HEK293 (cell line): ENCODE data around the gene CAPN8.

Experiments used
- CTCF ChIA-PET: fragments of 350-600 bp; formaldehyde crosslinking; extraction: SDS; loops from one replicate; lab custom pipeline; 2021; ENCODE audit warnings: antibody characterized with exemption; lab: Yijun Ruan, JAX
- POLR2A ChIA-PET: fragments of 300-600 bp; formaldehyde crosslinking; extraction: SDS; loops from one replicate; lab custom pipeline; 2020; ENCODE audit warnings: antibody characterized with exemption, inconsistent platforms; lab: Yijun Ruan, JAX
- H3K27ac ChIP-seq: fragments of 200-500 bp; sonication (Bioruptor generic); 2 replicates; pipeline ENCODE4 v1.5.1; 2014; ENCODE audit warnings: low read depth, low read length, control low read depth, inconsistent platforms; ENCODE audit errors: extremely low read depth
- H3K36me3 ChIP-seq, 2 experiments: fragments of 200-500 bp in 1 of 2; sonication (Bioruptor generic) in 1 of 2; 1 replicate in 1 of 2; 2 replicates in 1 of 2; pipeline ENCODE4 v1.5.1; 2014 to 2017; ENCODE audit warnings: inconsistent platforms in 2 of 2, low read length in 2 of 2; ENCODE audit not compliant: control insufficient read depth in 2 of 2, insufficient read depth in 1 of 2
- H3K4me1 ChIP-seq: fragments of 200-500 bp; sonication (Bioruptor generic); 2 replicates; pipeline ENCODE4 v1.5.1; 2014; ENCODE audit warnings: mild to moderate bottlenecking, low read length, inconsistent platforms; ENCODE audit not compliant: control insufficient read depth, insufficient read depth
- H3K4me3 ChIP-seq: 2 replicates; pipeline ENCODE4 v1.5.1; 2011; ENCODE audit warnings: low read depth, mild to moderate bottlenecking, control low read depth, low read length, moderate library complexity
- H3K9me3 ChIP-seq: fragments of 200-500 bp; sonication (Bioruptor generic); 2 replicates; pipeline ENCODE4 v1.5.1; 2014; ENCODE audit warnings: low read depth, low read length, inconsistent platforms; ENCODE audit not compliant: control insufficient read depth, insufficient read depth
- IKZF3 ChIP-seq: fragments of 450-650 bp; IDR thresholded peaks from 2 replicates; pipeline ENCODE4 v1.5.0; 2018; ENCODE audit warnings: missing biosample characterization, mild to moderate bottlenecking, missing genetic modification characterization, moderate library complexity
- KLF1 ChIP-seq: fragments of 450-650 bp; formaldehyde crosslinking; IDR thresholded peaks from 2 replicates; pipeline ENCODE4 v1.5.1; 2016; ENCODE audit warnings: missing biosample characterization, missing genetic modification characterization
- PRDM1 ChIP-seq: fragments of 450-650 bp; formaldehyde crosslinking; IDR thresholded peaks from 2 replicates; pipeline ENCODE4; 2016; ENCODE audit warnings: missing biosample characterization, missing genetic modification characterization
- SCRT1 ChIP-seq: fragments of 450-650 bp; formaldehyde crosslinking; IDR thresholded peaks from 2 replicates; pipeline ENCODE4 v1.5.1; 2016; ENCODE audit warnings: missing biosample characterization, missing genetic modification characterization, borderline replicate concordance
- SCRT2 ChIP-seq: fragments of 450-650 bp; formaldehyde crosslinking; IDR thresholded peaks from 2 replicates; pipeline ENCODE4 v1.5.1; 2016; ENCODE audit warnings: missing biosample characterization, missing genetic modification characterization
- YY1 ChIP-seq: fragments of 450-650 bp; formaldehyde crosslinking; IDR thresholded peaks from 2 replicates; pipeline ENCODE4 v1.5.1; 2018; ENCODE audit warnings: missing biosample characterization, missing genetic modification characterization
- ZBTB48 ChIP-seq: fragments of 450-650 bp; formaldehyde crosslinking; IDR thresholded peaks from 2 replicates; pipeline ENCODE4 v1.5.1; 2016; ENCODE audit warnings: missing biosample characterization, missing genetic modification characterization
- ZNF169 ChIP-seq: fragments of 450-650 bp; formaldehyde crosslinking; IDR thresholded peaks from 2 replicates; pipeline ENCODE4 v1.5.1; 2016; ENCODE audit warnings: missing biosample characterization, missing genetic modification characterization
- ZNF211 ChIP-seq: fragments of 450-650 bp; formaldehyde crosslinking; IDR thresholded peaks from 2 replicates; pipeline ENCODE4 v1.5.1; 2016; ENCODE audit warnings: low read depth, missing biosample characterization, missing genetic modification characterization
- ZNF214 ChIP-seq: fragments of 450-650 bp; formaldehyde crosslinking; IDR thresholded peaks from 2 replicates; pipeline ENCODE4 v1.5.1; 2017; ENCODE audit warnings: missing biosample characterization, mild to moderate bottlenecking, missing genetic modification characterization, borderline replicate concordance
- ZNF24 ChIP-seq: fragments of 450-650 bp; formaldehyde crosslinking; IDR thresholded peaks from 2 replicates; pipeline ENCODE4 v1.5.1; 2016; ENCODE audit warnings: missing biosample characterization, missing genetic modification characterization
- ZNF274 ChIP-seq, 2 experiments: fragments of 200-500 bp in 1 of 2; fragments of 450-650 bp in 1 of 2; sonication (Bioruptor generic) in 1 of 2; formaldehyde crosslinking in 1 of 2; IDR thresholded peaks; 2 replicates each; pipeline versions ENCODE4 v1.5.1 to v1.6.1; 2014 to 2016; ENCODE audit warnings: borderline replicate concordance in 1 of 2, inconsistent platforms in 1 of 2, low read length in 1 of 2, missing biosample characterization in 1 of 2, missing genetic modification characterization in 1 of 2
- ZNF423 ChIP-seq: fragments of 450-650 bp; formaldehyde crosslinking; IDR thresholded peaks from 2 replicates; pipeline ENCODE4 v1.5.1; 2016; ENCODE audit warnings: missing biosample characterization, missing genetic modification characterization
- ZNF501 ChIP-seq: fragments of 450-650 bp; formaldehyde crosslinking; IDR thresholded peaks from 2 replicates; pipeline ENCODE4 v1.5.1; 2016; ENCODE audit warnings: missing biosample characterization, missing genetic modification characterization
- ZNF529 ChIP-seq: fragments of 450-650 bp; formaldehyde crosslinking; IDR thresholded peaks from 2 replicates; pipeline ENCODE4 v1.5.1; 2017; ENCODE audit warnings: missing genetic modification characterization, missing biosample characterization; ENCODE audit not compliant: insufficient replicate concordance
- ZNF596 ChIP-seq: fragments of 450-650 bp; IDR thresholded peaks from 2 replicates; pipeline ENCODE4 v1.5.0; 2018; ENCODE audit warnings: missing biosample characterization, mild to moderate bottlenecking, missing genetic modification characterization, moderate library complexity
- ZNF600 ChIP-seq: fragments of 450-650 bp; formaldehyde crosslinking; IDR thresholded peaks from 2 replicates; pipeline ENCODE4 v1.5.1; 2016; ENCODE audit warnings: missing biosample characterization, missing genetic modification characterization
- ZSCAN23 ChIP-seq: fragments of 450-650 bp; formaldehyde crosslinking; IDR thresholded peaks from 2 replicates; pipeline ENCODE4 v1.5.1; 2016; ENCODE audit warnings: missing biosample characterization, missing genetic modification characterization
- TF ChIP-seq, protein P1 (sequence below): fragments of 450-650 bp; formaldehyde crosslinking; IDR thresholded peaks from 2 replicates; pipeline ENCODE4 v1.5.1; 2016; ENCODE audit warnings: missing biosample characterization, missing genetic modification characterization
- TF ChIP-seq, protein P2 (sequence below): fragments of 450-650 bp; formaldehyde crosslinking; IDR thresholded peaks from 2 replicates; pipeline ENCODE4 v1.5.1; 2016; ENCODE audit warnings: missing biosample characterization, missing genetic modification characterization
- TF ChIP-seq, protein P3 (sequence below): fragments of 450-650 bp; formaldehyde crosslinking; IDR thresholded peaks from 2 replicates; pipeline ENCODE4 v1.5.1; 2016; ENCODE audit warnings: missing biosample characterization, missing genetic modification characterization
- TF ChIP-seq, protein P4 (sequence below): fragments of 450-650 bp; formaldehyde crosslinking; IDR thresholded peaks from 2 replicates; pipeline ENCODE4 v1.5.1; 2016; ENCODE audit warnings: missing biosample characterization, missing genetic modification characterization
- TF ChIP-seq, protein P5 (sequence below): fragments of 450-650 bp; formaldehyde crosslinking; conservative IDR thresholded peaks from 2 replicates; pipeline ENCODE4 v1.5.1; 2016; ENCODE audit warnings: low read depth, missing biosample characterization, missing genetic modification characterization

The CAPN8 gene

DNA sequence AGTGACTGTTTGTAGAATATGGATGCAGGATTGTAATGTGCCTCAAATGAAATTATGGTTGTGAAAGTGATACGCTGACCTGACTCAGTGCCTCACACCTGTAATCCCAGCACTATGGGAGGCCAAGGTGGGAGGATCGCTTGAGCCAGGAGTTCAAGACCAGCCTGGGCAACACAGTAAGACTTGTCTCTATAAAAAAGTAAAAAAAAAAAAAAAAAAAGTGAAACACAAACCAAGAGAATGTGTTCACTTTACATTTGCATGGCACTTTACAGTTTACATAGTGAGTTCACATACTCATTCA, 48.9 kb upstream of the CAPN8 start (continued):
- TF ChIP-seq, protein P1, sequence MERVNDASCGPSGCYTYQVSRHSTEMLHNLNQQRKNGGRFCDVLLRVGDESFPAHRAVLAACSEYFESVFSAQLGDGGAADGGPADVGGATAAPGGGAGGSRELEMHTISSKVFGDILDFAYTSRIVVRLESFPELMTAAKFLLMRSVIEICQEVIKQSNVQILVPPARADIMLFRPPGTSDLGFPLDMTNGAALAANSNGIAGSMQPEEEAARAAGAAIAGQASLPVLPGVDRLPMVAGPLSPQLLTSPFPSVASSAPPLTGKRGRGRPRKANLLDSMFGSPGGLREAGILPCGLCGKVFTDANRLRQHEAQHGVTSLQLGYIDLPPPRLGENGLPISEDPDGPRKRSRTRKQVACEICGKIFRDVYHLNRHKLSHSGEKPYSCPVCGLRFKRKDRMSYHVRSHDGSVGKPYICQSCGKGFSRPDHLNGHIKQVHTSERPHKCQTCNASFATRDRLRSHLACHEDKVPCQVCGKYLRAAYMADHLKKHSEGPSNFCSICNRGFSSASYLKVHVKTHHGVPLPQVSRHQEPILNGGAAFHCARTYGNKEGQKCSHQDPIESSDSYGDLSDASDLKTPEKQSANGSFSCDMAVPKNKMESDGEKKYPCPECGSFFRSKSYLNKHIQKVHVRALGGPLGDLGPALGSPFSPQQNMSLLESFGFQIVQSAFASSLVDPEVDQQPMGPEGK (tag by site-specific recombination): no peak
- TF ChIP-seq YY1 (no peak), ZNF274 (IDR thresholded peaks at IDR 0.05; ENCODE audit: low read length) (no peak), ZNF274 (tag by site-specific recombination; IDR thresholded peaks at IDR 0.05; ENCODE audit: borderline replicate concordance) (no peak), ZNF423 (tag by site-specific recombination) (no peak), PRDM1 (tag by site-specific recombination) (peak; percentile 36; the same call in 1 of the 2 replicates), ZNF24 (tag by site-specific recombination) (peak; percentile 53; the same call in 1 of the 2 replicates), ZSCAN23 (tag by site-specific recombination) (no peak), KLF1 (tag by site-specific recombination) (no peak)
- TF ChIP-seq, protein P2, sequence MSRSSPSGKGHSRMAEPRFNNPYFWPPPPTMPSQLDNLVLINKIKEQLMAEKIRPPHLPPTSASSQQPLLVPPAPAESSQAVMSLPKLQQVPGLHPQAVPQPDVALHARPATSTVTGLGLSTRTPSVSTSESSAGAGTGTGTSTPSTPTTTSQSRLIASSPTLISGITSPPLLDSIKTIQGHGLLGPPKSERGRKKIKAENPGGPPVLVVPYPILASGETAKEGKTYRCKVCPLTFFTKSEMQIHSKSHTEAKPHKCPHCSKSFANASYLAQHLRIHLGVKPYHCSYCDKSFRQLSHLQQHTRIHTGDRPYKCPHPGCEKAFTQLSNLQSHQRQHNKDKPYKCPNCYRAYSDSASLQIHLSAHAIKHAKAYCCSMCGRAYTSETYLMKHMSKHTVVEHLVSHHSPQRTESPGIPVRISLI (tag by site-specific recombination): peak; percentile 67

DNA sequence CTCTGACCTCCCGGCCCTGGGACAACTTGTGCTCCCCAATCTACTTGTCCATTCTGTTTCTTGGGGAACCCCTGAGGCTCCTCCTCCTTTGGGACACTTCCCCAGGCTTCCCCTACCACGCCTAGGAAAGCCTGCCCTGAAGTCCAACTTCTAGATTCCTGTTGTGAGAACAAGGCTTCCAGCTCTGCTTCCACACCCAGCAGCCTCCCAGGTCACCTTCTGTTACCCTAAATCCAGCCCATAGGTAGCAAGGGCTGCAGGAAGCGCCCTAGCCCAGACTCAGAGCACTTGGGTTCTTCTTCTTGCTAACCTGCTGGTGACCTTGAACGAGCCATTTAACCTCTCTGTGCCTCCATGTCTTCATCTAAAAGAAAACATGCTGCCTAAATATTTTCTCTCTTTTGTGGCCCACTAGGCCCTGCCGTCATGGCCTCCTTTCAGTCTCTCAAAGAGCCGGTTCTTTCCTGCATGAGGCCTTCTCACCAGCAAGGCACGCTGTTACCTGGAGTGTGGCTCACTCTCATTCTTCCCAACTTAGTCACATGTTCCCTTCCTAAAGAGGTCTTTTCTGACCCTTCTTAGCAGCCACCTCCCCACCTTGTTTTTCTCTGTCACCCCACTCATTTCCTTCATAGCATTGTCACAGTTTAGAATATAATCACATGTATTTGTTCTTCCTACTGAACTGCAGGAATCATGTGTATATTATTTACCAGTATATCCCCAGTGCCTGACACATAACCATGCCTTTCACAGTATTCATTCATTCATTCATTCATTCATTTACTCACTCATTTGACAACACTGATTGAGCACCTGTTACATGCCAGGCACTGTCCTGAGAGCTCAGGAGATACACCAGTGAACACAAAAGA, 48.3 kb upstream of the CAPN8 start:
- H3K4me1 ChIP-seq: peaks cover 37% of the 10 kb centered on the region
- peaks cover under 1 to 22% of the 10 kb centered on the region in 2 experiments; a peak in 1 of 3 replicates for H3K36me3 ChIP-seq
- peak overlapping the region; percentile 86 for H3K4me3 ChIP-seq
- POLR2A ChIA-PET: interaction anchor here (0.6 kb wide), 2 partner anchors 12 to 347 kb away, joined by 3 to 4 read pairs; no protein-coding TSS in a partner anchor
- H3K27ac ChIP-seq: peak overlapping the region; percentile 95
- CTCF ChIA-PET: interaction anchor here (0.6 to 1.1 kb wide), 2 partner anchors 10 to 29 kb away, joined by 3 to 5 read pairs; no protein-coding TSS in a partner anchor
- H3K9me3 ChIP-seq: no peaks in the 10 kb centered on the region
- TF ChIP-seq ZNF169 (tag by site-specific recombination) (no peak), ZNF501 (tag by site-specific recombination) (peak; percentile 26; the same call in 1 of the 2 replicates), ZBTB48 (tag by site-specific recombination) (0 out of 2 replicates have a peak, but pooled peaks have one; percentile 17), SCRT2 (tag by site-specific recombination) (peak; percentile 95), ZNF600 (peak; percentile 37), SCRT1 (tag by site-specific recombination) (peak; percentile 89), ZNF529 (no peak), ZNF596 (tag by site-specific recombination) (peak; percentile 36; the same call in 1 of the 2 replicates), ZNF211 (no peak), IKZF3 (tag by site-specific recombination) (peak; percentile 31; the same call in 1 of the 2 replicates), ZNF214 (tag by site-specific recombination) (no peak), PRDM1 (tag by site-specific recombination) (peak; percentile 5; the same call in 1 of the 2 replicates), ZNF24 (tag by site-specific recombination) (peak; percentile 100)
- TF ChIP-seq, protein P3, sequence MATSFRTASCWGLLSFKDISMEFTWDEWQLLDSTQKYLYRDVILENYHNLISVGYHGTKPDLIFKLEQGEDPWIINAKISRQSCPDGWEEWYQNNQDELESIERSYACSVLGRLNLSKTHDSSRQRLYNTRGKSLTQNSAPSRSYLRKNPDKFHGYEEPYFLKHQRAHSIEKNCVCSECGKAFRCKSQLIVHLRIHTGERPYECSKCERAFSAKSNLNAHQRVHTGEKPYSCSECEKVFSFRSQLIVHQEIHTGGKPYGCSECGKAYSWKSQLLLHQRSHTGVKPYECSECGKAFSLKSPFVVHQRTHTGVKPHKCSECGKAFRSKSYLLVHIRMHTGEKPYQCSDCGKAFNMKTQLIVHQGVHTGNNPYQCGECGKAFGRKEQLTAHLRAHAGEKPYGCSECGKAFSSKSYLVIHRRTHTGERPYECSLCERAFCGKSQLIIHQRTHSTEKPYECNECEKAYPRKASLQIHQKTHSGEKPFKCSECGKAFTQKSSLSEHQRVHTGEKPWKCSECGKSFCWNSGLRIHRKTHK: no peak
- TF ChIP-seq, protein P4, sequence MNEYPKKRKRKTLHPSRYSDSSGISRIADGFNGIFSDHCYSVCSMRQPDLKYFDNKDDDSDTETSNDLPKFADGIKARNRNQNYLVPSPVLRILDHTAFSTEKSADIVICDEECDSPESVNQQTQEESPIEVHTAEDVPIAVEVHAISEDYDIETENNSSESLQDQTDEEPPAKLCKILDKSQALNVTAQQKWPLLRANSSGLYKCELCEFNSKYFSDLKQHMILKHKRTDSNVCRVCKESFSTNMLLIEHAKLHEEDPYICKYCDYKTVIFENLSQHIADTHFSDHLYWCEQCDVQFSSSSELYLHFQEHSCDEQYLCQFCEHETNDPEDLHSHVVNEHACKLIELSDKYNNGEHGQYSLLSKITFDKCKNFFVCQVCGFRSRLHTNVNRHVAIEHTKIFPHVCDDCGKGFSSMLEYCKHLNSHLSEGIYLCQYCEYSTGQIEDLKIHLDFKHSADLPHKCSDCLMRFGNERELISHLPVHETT (tag by site-specific recombination): peak; percentile 14; the same call in 1 of the 2 replicates
- TF ChIP-seq, protein P5, sequence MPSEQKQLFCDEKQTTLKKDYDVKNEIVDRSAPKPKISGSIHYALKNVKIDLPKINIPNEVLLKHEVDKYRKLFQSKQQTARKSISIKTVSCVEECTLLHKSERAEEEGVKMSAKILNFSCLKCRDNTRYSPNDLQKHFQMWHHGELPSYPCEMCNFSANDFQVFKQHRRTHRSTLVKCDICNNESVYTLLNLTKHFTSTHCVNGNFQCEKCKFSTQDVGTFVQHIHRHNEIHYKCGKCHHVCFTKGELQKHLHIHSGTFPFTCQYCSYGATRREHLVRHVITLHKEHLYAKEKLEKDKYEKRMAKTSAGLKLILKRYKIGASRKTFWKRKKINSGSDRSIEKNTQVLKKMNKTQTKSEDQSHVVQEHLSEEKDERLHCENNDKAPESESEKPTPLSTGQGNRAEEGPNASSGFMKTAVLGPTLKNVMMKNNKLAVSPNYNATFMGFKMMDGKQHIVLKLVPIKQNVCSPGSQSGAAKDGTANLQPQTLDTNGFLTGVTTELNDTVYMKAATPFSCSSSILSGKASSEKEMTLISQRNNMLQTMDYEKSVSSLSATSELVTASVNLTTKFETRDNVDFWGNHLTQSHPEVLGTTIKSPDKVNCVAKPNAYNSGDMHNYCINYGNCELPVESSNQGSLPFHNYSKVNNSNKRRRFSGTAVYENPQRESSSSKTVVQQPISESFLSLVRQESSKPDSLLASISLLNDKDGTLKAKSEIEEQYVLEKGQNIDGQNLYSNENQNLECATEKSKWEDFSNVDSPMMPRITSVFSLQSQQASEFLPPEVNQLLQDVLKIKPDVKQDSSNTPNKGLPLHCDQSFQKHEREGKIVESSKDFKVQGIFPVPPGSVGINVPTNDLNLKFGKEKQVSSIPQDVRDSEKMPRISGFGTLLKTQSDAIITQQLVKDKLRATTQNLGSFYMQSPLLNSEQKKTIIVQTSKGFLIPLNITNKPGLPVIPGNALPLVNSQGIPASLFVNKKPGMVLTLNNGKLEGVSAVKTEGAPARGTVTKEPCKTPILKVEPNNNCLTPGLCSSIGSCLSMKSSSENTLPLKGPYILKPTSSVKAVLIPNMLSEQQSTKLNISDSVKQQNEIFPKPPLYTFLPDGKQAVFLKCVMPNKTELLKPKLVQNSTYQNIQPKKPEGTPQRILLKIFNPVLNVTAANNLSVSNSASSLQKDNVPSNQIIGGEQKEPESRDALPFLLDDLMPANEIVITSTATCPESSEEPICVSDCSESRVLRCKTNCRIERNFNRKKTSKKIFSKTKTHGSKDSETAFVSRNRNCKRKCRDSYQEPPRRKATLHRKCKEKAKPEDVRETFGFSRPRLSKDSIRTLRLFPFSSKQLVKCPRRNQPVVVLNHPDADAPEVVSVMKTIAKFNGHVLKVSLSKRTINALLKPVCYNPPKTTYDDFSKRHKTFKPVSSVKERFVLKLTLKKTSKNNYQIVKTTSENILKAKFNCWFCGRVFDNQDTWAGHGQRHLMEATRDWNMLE (tag by site-specific recombination): no peak
